Psoas muscle (tissue), 8 donors: ENCODE results near the gene AATF. TPM values are rescaled to one million over a fixed set of nuclear protein-coding genes. Genes with fewer than 3 reads are reported as not detected.

Experiments used
- ATAC-seq, 4 donors: fragments of 200-7000 bp; cut with Tn5 transposase; one replicate each; pipeline ENCODE4 v1.9.1; 2020; ENCODE audit warnings: moderate library complexity in 3 of 4, mild to moderate bottlenecking in 2 of 4
- DNase-seq, 2 donors: peaks; one replicate each; pipeline ENCODE4 v3.0.0-alpha.2; 2020
- H3K27ac ChIP-seq: fragments of 200-600 bp; one replicate; pipeline ENCODE4 v1.8.0; 2022
- H3K27me3 ChIP-seq, 3 donors: fragments of 200-600 bp in 1 of 3; one replicate each; pipeline versions ENCODE4 v1.6.1 to v1.8.0; 2013 to 2022; ENCODE audit warnings: low read length in 2 of 3, mild to moderate bottlenecking in 2 of 3, moderate library complexity in 1 of 3; ENCODE audit not compliant: insufficient read depth in 3 of 3
- H3K36me3 ChIP-seq, 2 donors: fragments of 200-600 bp in 1 of 2; one replicate each; pipeline versions ENCODE4 v1.6.1 to v1.8.0; 2013 to 2022; ENCODE audit warnings: low read depth in 1 of 2, mild to moderate bottlenecking in 1 of 2, moderate library complexity in 1 of 2; ENCODE audit not compliant: insufficient read depth in 1 of 2
- H3K4me1 ChIP-seq: fragments of 200-600 bp; one replicate; pipeline ENCODE4 v1.8.0; 2022
- H3K4me3 ChIP-seq: fragments of 200-600 bp; one replicate; pipeline ENCODE4 v1.8.0; 2022; ENCODE audit warnings: mild to moderate bottlenecking
- H3K9me3 ChIP-seq: fragments of 200-600 bp; one replicate; pipeline ENCODE4 v1.8.0; 2022
- WGBS, 3 donors: extraction: QIAGEN DNeasy Blood & Tissue Kit; methylation state at CpG; one replicate each; pipeline versions ENCODE4 v1.1.6 to v1.1.7; 2013; 5-methylcytosine and 5-hydroxymethylcytosine counted together
- intact Hi-C, 2 donors: fragments of 100-400 bp; cut with DNase I; formaldehyde crosslinking; loops; one replicate each; pipeline versions ENCODE4 v1.11.0 to v1.14.2; 2022
- polyA plus RNA-seq, 3 donors: library from polyadenylated mRNA; stranded (reverse); fragments of 200-250 nt; gene quantifications; one replicate each; pipeline ENCODE4 v1.2.3, GENCODE V29; 2013
- total RNA-seq, 4 donors: library from RNA; stranded (reverse); fragmentation: NEBNext Ultra II Directional in 2 of 4; extraction: Animal tissue kit (Norgen Biotek cat#: 25700) in 2 of 4; gene quantifications; one replicate each; pipeline versions ENCODE4 v1.2.1 to v1.2.4, GENCODE V29; 2021 to 2023
- TF ChIP-seq, protein P1 (sequence below): fragments of 200-600 bp; IDR thresholded peaks from one replicate; pipeline ENCODE4 v1.8.0; 2022; ENCODE audit warnings: antibody characterized with exemption
- donor health status: healthy with polysubstance abuse.
- donor health status: DM: no; HTN: no; CAD: no; lungs with moderate emphysema.
- donor health status: Bipolar disorder and iron deficiency.
- donor health status: healthy.
- donor health status: DM: yes; HTN: yes; CAD: no.
- donor health status: DM: no; HTN: no; CAD: no.
- donor health status: DM: no; HTN: no; CAD: no.
- donor health status: DM: yes; HTN: yes; CAD: no.

The AATF gene
- total and polyA plus RNA-seq, 7 donors = 23.5 to 54.8 (median 40.6) TPM

DNA sequence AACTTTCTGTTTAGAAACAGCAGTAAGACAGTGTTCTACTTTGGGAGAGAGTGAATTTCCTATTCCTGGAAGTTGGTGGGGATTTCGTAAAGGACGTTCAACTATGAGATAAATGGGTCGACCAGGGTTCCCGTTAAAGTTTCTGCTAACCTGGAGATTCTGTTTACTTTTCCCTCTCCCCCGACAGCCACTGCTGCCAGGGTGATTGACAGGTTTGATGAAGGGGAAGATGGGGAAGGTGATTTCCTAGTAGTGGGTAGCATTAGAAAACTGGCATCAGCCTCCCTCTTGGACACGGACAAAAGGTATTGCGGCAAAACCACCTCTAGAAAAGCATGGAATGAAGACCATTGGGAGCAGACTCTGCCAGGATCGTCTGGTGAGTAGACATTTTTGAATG lies 1.3 kb downstream of the AATF start:
- Histone ChIP-seq H3K27ac (peak overlapping the region; percentile 90), H3K36me3 (peaks cover 14 to 48% of the 10 kb centered on the region in 2 donors), H3K9me3 (no peaks in the 10 kb centered on the region), H3K4me1 (peaks cover 21% of the 10 kb centered on the region), H3K27me3 (peaks cover 5 to 29% (median 15%) of the 10 kb centered on the region in 3 donors), H3K4me3 (peak overlapping the region; percentile 74)
- ATAC-seq (no peak), DNase-seq (no peak)
- 66 to 76% (median 73%) methylated on average over 8 of the region's 8 CpGs for WGBS, 3 donors
- intact Hi-C loops = loop anchor here in 1 of 2 donors (10.0 kb wide), 1 partner anchor 95 kb away; no protein-coding TSS in a partner anchor
- TF ChIP-seq, protein P1, sequence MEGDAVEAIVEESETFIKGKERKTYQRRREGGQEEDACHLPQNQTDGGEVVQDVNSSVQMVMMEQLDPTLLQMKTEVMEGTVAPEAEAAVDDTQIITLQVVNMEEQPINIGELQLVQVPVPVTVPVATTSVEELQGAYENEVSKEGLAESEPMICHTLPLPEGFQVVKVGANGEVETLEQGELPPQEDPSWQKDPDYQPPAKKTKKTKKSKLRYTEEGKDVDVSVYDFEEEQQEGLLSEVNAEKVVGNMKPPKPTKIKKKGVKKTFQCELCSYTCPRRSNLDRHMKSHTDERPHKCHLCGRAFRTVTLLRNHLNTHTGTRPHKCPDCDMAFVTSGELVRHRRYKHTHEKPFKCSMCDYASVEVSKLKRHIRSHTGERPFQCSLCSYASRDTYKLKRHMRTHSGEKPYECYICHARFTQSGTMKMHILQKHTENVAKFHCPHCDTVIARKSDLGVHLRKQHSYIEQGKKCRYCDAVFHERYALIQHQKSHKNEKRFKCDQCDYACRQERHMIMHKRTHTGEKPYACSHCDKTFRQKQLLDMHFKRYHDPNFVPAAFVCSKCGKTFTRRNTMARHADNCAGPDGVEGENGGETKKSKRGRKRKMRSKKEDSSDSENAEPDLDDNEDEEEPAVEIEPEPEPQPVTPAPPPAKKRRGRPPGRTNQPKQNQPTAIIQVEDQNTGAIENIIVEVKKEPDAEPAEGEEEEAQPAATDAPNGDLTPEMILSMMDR = no peak

DNA sequence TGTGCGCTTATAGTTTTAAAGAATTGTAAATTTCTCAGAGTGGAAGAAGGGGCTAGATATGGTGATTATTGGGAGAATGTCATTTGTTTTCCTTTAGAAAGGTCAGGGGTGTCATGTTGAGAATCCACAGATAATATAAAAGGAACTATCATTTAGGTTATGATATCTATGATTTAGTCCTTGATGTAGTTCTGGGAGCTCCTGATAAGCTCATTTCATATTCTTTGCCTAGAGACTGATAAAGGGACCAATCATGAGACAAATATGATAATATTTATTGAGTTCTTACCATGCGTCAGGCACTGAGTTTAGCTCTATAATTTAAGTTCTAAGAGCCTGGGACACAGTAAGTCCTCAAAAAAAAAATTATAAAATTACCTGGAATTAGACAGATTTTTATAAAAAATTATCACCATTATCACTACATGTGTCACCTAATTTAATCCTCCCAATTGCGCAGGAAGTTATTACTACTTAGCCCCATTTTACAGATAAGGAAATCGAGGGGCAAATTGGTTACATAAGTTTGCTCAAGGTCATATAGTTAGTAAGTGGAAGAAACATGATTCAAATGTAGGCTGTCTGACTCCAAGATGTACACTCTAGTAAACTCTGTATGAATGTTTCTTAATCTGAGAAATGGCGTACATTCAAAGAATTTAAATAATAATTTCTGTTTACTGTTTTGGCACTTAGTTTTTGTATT lies 2.5 kb downstream of the AATF start:
- no peaks in the 10 kb centered on the region for H3K9me3 ChIP-seq
- H3K36me3 ChIP-seq = peaks cover 14 to 60% of the 10 kb centered on the region in 2 donors
- TF ChIP-seq, protein P1 = no peak
- intact Hi-C loops = loop anchor here in 1 of 2 donors (10.0 kb wide), 1 partner anchor 94 kb away; no protein-coding TSS in a partner anchor
- peaks cover 5 to 17% (median 11%) of the 10 kb centered on the region in 3 donors for H3K27me3 ChIP-seq
- H3K4me3 ChIP-seq = no peak overlapping the region
- 94 to 97% (median 97%) methylated on average over 5 of the region's 5 CpGs for WGBS, 3 donors
- no peak overlapping the region for H3K27ac ChIP-seq
- ATAC-seq (no peak), DNase-seq (no peak)
- peaks cover 21% of the 10 kb centered on the region for H3K4me1 ChIP-seq

DNA sequence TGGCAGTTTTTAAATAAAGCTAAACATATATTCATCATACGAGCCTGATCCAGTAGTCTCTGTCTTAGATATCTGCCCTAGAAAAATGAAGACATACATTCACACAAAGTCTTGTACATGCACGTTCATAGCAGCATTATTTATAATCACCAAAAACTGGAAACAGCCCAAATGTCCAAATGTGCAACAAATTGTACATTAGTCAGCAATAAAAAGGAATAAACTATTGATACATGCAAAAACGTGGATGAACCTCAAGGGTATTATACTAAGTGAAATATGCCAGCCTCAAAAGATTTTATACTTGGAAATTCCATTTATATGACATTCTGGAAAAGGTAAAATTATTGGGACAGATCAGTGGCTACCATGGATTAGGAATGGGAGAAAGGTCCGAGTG lies 22.8 kb downstream of the AATF start:
- TF ChIP-seq, protein P1 = no peak
- Histone ChIP-seq H3K27ac (no peak overlapping the region), H3K9me3 (no peaks in the 10 kb centered on the region), H3K4me3 (no peak overlapping the region), H3K4me1 (no peaks in the 10 kb centered on the region), H3K36me3 (peaks cover 0 to 8% of the 10 kb centered on the region in 2 donors), H3K27me3 (no peaks in the 10 kb centered on the region)
- intact Hi-C loops = no loop called here
- DNase-seq (no peak), ATAC-seq (no peak)
- WGBS, 3 donors = 75 to 83% (median 76%) methylated on average over 4 of the region's 4 CpGs

DNA sequence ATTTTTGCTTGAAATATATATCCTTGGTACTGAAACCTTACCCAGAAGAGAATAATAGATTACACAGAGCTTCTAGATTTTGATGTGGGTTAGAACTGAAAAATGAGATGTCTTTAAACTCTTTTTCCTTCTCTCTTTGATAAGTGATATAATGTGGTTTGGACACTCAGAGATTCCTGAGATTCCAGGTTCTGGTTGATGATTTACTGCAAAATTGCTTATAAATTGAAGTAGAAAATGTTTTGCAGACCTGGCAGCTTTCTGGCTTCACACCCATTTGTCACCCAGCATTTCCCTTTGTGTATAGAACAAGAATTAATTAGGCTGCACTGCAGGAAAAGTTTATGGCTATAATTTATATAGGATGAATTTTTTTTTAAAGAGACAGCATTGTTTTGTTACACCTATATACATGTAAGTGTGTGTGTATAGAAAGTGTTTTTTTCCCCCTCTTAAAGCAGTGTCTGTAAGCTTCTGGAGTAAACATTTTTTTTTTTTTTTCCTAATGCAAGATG lies 23.5 kb downstream of the AATF start:
- H3K36me3 ChIP-seq = peaks cover 0 to 8% of the 10 kb centered on the region in 2 donors
- no peak overlapping the region for H3K27ac ChIP-seq
- ATAC-seq = no peak
- no peak for DNase-seq
- H3K4me1 ChIP-seq = no peaks in the 10 kb centered on the region
- no peaks in the 10 kb centered on the region for H3K27me3 ChIP-seq
- TF ChIP-seq, protein P1 = no peak
- H3K4me3 ChIP-seq = no peak overlapping the region
- intact Hi-C loops = no loop called here
- no peaks in the 10 kb centered on the region for H3K9me3 ChIP-seq
